HEK293 (cell line): ENCODE results near the gene SLC26A5.
A peak's percentile ranks its signal among the peaks of the same experiment; 100 is the strongest.

ENCODE experiments used
- GLI2 ChIP-seq: fragments of 450-650 bp; formaldehyde crosslinking; IDR thresholded peaks from 2 replicates; pipeline ENCODE4; 2017; ENCODE audit warnings: missing biosample characterization, missing genetic modification characterization, low read depth, borderline replicate concordance
- HOXC10 ChIP-seq: sonication (generic); formaldehyde crosslinking; IDR thresholded peaks from 2 replicates; pipeline ENCODE4 v1.8.1; 2023; ENCODE audit warnings: mild to moderate bottlenecking, missing genetic modification reagents
- IKZF3 ChIP-seq: fragments of 450-650 bp; IDR thresholded peaks from 2 replicates; pipeline ENCODE4 v1.5.0; 2018; ENCODE audit warnings: missing biosample characterization, mild to moderate bottlenecking, missing genetic modification characterization, moderate library complexity
- KLF16 ChIP-seq: fragments of 450-650 bp; formaldehyde crosslinking; IDR thresholded peaks from 2 replicates; pipeline ENCODE4 v1.5.1; 2017; ENCODE audit warnings: missing biosample characterization, missing genetic modification characterization
- SCRT1 ChIP-seq: fragments of 450-650 bp; formaldehyde crosslinking; IDR thresholded peaks from 2 replicates; pipeline ENCODE4 v1.5.1; 2016; ENCODE audit warnings: missing biosample characterization, missing genetic modification characterization, borderline replicate concordance
- SCRT2 ChIP-seq: fragments of 450-650 bp; formaldehyde crosslinking; IDR thresholded peaks from 2 replicates; pipeline ENCODE4 v1.5.1; 2016; ENCODE audit warnings: missing biosample characterization, missing genetic modification characterization
- SP2 ChIP-seq: fragments of 450-650 bp; formaldehyde crosslinking; IDR thresholded peaks from 2 replicates; pipeline ENCODE4 v1.5.1; 2016; ENCODE audit warnings: missing biosample characterization, missing genetic modification characterization
- WT1 ChIP-seq: fragments of 450-650 bp; formaldehyde crosslinking; IDR thresholded peaks from 2 replicates; pipeline ENCODE4 v1.5.1; 2016; ENCODE audit warnings: missing biosample characterization, missing genetic modification characterization
- ZBTB11 ChIP-seq: fragments of 450-650 bp; formaldehyde crosslinking; conservative IDR thresholded peaks from 2 replicates; pipeline ENCODE4 v1.5.1; 2016; ENCODE audit warnings: low read depth, missing biosample characterization, missing genetic modification characterization
- ZBTB7A ChIP-seq: fragments of 450-650 bp; formaldehyde crosslinking; IDR thresholded peaks from 2 replicates; pipeline ENCODE4 v1.5.1; 2016; ENCODE audit warnings: low read depth, missing biosample characterization, missing genetic modification characterization
- ZEB2 ChIP-seq: fragments of 450-650 bp; formaldehyde crosslinking; IDR thresholded peaks from 2 replicates; pipeline ENCODE4 v1.5.1; 2016; ENCODE audit warnings: missing biosample characterization, missing genetic modification characterization
- ZFP3 ChIP-seq: fragments of 450-650 bp; formaldehyde crosslinking; IDR thresholded peaks from 2 replicates; pipeline ENCODE4 v1.5.1; 2016; ENCODE audit warnings: low read depth, missing biosample characterization, missing genetic modification characterization
- ZNF10 ChIP-seq: fragments of 450-650 bp; formaldehyde crosslinking; IDR thresholded peaks from 2 replicates; pipeline ENCODE4 v1.5.1; 2017; ENCODE audit warnings: missing biosample characterization, missing genetic modification characterization
- ZNF121 ChIP-seq: fragments of 450-650 bp; formaldehyde crosslinking; IDR thresholded peaks from 2 replicates; pipeline ENCODE4 v1.5.1; 2016; ENCODE audit warnings: missing biosample characterization, missing genetic modification characterization
- ZNF146 ChIP-seq: fragments of 450-650 bp; formaldehyde crosslinking; IDR thresholded peaks from 2 replicates; pipeline ENCODE4 v1.5.1; 2016; ENCODE audit warnings: missing biosample characterization, missing genetic modification characterization
- ZNF202 ChIP-seq: fragments of 450-650 bp; formaldehyde crosslinking; IDR thresholded peaks from 2 replicates; pipeline ENCODE4 v1.5.1; 2016; ENCODE audit warnings: missing biosample characterization, missing genetic modification characterization, borderline replicate concordance
- ZNF211 ChIP-seq: fragments of 450-650 bp; formaldehyde crosslinking; IDR thresholded peaks from 2 replicates; pipeline ENCODE4 v1.5.1; 2016; ENCODE audit warnings: low read depth, missing biosample characterization, missing genetic modification characterization
- ZNF248 ChIP-seq: fragments of 450-650 bp; formaldehyde crosslinking; IDR thresholded peaks from 2 replicates; pipeline ENCODE4 v1.5.1; 2017; ENCODE audit warnings: missing biosample characterization, missing genetic modification characterization
- ZNF274 ChIP-seq, 2 experiments: fragments of 200-500 bp in 1 of 2; fragments of 450-650 bp in 1 of 2; sonication (Bioruptor generic) in 1 of 2; formaldehyde crosslinking in 1 of 2; IDR thresholded peaks; 2 replicates each; pipeline versions ENCODE4 v1.5.1 to v1.6.1; 2014 to 2016; ENCODE audit warnings: borderline replicate concordance in 1 of 2, inconsistent platforms in 1 of 2, low read length in 1 of 2, missing biosample characterization in 1 of 2, missing genetic modification characterization in 1 of 2
- ZNF280C ChIP-seq: fragments of 450-650 bp; formaldehyde crosslinking; IDR thresholded peaks from 2 replicates; pipeline ENCODE4 v1.5.1; 2016; ENCODE audit warnings: missing biosample characterization, missing genetic modification characterization
- ZNF302 ChIP-seq: fragments of 450-650 bp; formaldehyde crosslinking; IDR thresholded peaks from 2 replicates; pipeline ENCODE4 v1.5.1; 2016; ENCODE audit warnings: missing biosample characterization, missing genetic modification characterization, low read depth
- ZNF341 ChIP-seq: fragments of 450-650 bp; formaldehyde crosslinking; IDR thresholded peaks from 2 replicates; pipeline ENCODE4; 2016; ENCODE audit warnings: low read depth, missing biosample characterization, missing genetic modification characterization
- ZNF350 ChIP-seq: fragments of 450-650 bp; formaldehyde crosslinking; IDR thresholded peaks from 2 replicates; pipeline ENCODE4 v1.5.0; 2017; ENCODE audit warnings: missing biosample characterization, mild to moderate bottlenecking, missing genetic modification characterization
- ZNF561 ChIP-seq: fragments of 450-650 bp; IDR thresholded peaks from 2 replicates; pipeline ENCODE4 v1.5.1; 2018; ENCODE audit warnings: missing biosample characterization, missing genetic modification characterization, borderline replicate concordance
- ZNF747 ChIP-seq: fragments of 450-650 bp; formaldehyde crosslinking; IDR thresholded peaks from 2 replicates; pipeline ENCODE4 v1.5.1; 2016; ENCODE audit warnings: missing biosample characterization, missing genetic modification characterization
- ZNF791 ChIP-seq: fragments of 450-650 bp; formaldehyde crosslinking; IDR thresholded peaks from 2 replicates; pipeline ENCODE4 v1.5.1; 2016; ENCODE audit warnings: missing biosample characterization, missing genetic modification characterization
- TF ChIP-seq, protein P1 (sequence below): fragments of 450-650 bp; formaldehyde crosslinking; IDR thresholded peaks from 2 replicates; pipeline ENCODE4 v1.5.1; 2017; ENCODE audit warnings: missing biosample characterization, mild to moderate bottlenecking, missing genetic modification characterization, moderate library complexity

The SLC26A5 gene

DNA sequence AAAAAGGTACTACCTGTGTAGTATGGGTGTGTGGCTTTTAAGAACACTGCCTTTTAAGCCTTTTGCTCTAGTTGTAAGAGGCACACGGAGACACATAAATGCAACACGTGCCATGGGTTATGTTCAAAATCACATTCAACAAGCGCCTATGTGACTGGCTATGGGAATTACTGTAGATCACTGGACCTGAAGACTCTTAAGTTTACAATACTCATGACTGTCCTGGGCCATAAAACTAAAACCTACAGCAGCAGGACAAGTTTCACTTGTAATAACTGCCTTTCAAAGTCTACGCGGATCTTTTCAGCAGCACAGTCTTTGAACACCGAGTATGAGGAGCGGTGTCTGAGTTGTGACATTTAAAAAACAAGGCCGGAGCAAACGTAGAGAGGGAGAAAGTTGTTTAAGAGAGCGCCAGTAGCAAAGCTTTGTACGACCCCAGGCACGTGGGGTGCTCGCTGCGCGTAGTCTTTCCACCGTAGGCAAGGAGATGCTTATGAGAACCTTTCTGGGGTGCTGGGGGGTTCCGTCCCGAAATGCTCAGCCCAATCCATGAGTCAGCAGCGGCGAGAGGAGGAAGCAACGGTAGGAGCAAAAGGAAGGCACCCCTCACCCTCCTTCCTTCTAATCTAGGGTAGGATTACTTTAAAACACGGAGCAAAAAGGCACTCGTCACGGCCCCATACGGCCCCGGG is 102.1 kb downstream of the SLC26A5 start (continued):
- TF ChIP-seq ZBTB11 (tag by site-specific recombination) (peak; percentile 86), ZNF561 (tag by site-specific recombination) (no peak), SCRT1 (tag by site-specific recombination) (peak; percentile 91), ZNF10 (no peak), ZNF202 (tag by site-specific recombination) (no peak), ZNF341 (tag by site-specific recombination) (no peak), ZNF280C (no peak), ZNF791 (no peak), GLI2 (tag by site-specific recombination) (no peak), IKZF3 (tag by site-specific recombination) (no peak), ZBTB7A (tag by site-specific recombination) (no peak), ZNF121 (tag by site-specific recombination) (no peak), HOXC10 (CRISPR knock-in tag) (no peak), ZNF302 (tag by site-specific recombination) (no peak), KLF16 (no peak), ZNF274 (IDR thresholded peaks at IDR 0.05; ENCODE audit: low read length) (no peak), ZNF274 (tag by site-specific recombination; IDR thresholded peaks at IDR 0.05; ENCODE audit: borderline replicate concordance) (no peak), WT1 (tag by site-specific recombination) (no peak), ZNF747 (tag by site-specific recombination) (no peak), ZFP3 (tag by site-specific recombination) (no peak), ZNF248 (no peak), ZNF146 (no peak), ZNF211 (tag by site-specific recombination) (no peak), SP2 (tag by site-specific recombination) (no peak), ZNF350 (no peak), ZEB2 (no peak), SCRT2 (tag by site-specific recombination) (peak; percentile 97)
- TF ChIP-seq, protein P1, sequence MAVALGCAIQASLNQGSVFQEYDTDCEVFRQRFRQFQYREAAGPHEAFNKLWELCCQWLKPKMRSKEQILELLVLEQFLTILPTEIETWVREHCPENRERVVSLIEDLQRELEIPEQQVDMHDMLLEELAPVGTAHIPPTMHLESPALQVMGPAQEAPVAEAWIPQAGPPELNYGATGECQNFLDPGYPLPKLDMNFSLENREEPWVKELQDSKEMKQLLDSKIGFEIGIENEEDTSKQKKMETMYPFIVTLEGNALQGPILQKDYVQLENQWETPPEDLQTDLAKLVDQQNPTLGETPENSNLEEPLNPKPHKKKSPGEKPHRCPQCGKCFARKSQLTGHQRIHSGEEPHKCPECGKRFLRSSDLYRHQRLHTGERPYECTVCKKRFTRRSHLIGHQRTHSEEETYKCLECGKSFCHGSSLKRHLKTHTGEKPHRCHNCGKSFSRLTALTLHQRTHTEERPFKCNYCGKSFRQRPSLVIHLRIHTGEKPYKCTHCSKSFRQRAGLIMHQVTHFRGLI: no peak
